NCI-H2196 (cell line): Measurements from ENCODE around the gene PPARA.
"Not testable (repeated sequence)": the region's sequence is repeated elsewhere in the genome, so short reads cannot be mapped to it uniquely, and the experiment has no call there.

ENCODE experiments used
- DNase-seq: peaks from one replicate; lab custom pipeline; 2025; ENCODE audit not compliant: unreplicated experiment; lab: John Stamatoyannopoulos, UW

Gene PPARA

GRCh38 chr22:46240506-46240905 is 90.2 kb downstream of the PPARA start:
- DNase-seq = no peak

- DNase-seq = no peak
These were observed 90.6 kb downstream of the PPARA start for GRCh38 chr22:46240907-46241306.

DNA sequence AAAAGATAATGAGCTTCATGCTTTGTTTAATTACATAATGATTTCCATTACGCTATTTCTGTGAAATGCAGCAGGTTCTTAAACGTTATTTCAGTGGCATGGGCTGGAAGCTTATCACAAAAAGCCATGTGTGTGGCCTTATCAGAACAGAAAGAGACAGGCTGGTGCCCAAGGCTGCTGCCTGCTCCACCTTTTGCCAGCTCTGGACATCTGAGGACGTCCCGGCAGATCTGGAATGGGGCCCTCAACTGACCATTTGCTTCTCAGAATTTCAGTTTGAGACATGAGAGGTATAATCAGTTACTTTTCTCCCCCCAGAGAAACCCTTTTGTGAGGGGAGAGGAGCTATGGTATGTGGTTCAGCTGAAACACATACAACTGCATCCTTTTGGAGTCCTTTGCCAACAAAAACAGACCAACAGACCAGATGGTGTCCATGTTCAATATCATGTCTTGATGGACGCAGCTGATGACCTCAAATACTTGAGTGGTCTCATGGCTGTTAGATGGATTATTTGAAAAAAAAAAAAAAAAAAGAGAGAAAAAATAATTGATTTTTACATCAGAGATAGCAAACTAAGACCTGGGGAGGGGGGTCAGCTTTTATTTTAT is 91.2 kb downstream of the PPARA start:
- no peak for DNase-seq

DNA sequence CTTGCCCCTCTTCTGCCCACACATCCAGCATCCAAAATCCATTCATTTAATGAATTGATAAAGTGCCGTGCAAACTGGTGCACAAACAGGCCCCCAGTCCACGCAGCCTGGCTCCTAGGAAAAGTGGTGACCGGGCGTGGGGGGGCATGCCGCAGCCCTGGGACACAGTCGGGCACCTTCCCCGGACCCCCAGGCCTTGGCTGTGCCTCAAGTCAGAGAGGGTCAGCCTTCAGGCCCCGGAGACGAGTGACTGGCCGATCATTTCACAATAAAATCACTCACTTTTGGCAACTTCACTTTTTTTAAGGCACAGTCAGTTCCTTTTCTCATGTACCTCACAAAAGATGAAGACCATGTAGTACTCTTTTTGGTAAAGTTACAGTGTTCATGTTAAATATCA is 91.8 kb downstream of the PPARA start:
- no peak for DNase-seq

DNA sequence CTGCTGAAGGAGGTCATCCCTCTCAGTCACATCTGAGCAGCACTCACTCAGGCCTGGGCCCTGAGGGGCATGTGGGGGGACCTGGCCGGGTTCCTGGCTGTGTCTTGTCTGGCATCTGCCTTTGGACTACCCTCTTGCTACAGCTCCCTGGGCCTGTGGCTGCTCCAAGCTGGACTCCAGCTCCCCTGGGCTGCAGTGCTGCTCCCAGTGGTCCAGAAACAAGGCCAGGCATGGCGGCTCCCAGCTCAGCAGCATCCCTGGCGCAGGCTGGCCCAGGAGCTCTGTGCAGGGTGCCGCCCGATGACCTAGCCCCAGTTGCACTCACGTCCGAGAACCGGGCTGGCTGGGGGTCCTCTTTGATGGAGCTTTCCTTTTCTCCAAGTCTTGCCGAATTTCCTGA is 94.4 kb downstream of the PPARA start:
- no peak for DNase-seq

DNA sequence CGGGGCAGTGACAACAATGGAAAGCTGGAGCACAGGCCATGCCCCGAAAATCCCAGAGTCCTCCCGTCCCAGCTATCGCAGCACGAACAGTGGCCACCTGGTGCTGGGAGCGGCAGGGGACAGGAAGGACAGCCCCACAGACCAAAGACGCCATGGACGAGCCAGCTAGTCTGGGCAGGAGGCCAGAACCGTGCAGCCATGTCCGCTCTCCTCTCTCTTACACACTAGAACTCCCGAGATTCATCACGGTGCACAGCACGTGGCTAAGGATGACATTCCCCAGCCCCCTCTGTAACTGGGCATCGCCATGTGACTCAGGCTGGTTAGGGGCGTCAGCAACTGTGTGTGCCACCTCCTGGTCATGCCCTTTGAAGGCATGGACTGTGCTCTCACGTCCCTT is 95.2 kb downstream of the PPARA start:
- DNase-seq = peak; percentile 63

DNA sequence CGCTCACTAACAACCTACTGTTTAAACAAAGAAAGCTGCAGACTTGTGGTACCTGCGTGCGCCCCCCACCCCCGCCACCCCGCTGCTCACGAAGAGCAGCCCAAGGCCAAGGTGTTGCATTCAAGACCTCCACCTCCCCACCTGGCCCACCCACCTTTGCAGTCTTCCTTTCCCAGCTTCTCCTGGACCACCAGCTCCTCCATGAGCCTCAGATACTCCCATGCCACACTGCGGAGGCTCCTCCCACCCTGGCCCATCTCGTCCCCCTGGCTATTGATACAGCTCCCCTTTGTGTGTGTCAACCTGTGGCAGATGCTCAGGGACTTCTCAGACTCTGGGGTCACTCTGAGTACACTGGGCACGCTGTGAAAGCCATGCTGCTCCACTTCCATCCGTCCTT is 95.9 kb downstream of the PPARA start:
- DNase-seq = no peak

DNA sequence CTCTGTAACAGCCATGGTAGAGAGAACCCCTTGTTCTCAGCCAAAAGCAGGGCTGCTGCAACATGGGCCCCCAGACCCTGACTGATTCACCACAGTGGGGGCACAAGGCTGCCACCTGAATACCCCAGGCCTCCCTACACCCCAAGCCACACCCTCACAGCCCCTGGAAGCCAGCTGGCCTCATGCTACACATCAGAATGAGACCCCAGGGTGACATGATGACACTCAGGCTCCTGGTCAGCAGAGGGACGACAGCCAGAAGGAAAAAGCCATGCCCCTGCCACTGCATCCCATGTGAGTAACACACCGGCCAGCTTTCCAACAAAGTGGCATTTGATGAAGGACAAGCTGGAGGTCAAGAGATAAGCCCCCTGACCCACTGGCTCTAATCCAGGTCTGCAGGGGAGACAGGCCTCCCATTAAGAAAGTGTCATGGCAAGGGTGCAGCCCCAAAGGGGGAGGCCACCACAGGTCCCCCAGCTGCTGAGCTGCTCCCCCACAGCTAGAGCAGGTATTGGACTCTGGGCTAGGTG is 97.2 kb downstream of the PPARA start:
- DNase-seq = no peak

- peak; percentile 89 for DNase-seq
These were observed 99.9 kb downstream of the PPARA start, which contains the start of gene CDPF1 for GRCh38 chr22:46250035-46250782. TSS of gene CDPF1 (minus strand) at chr22:46250293. CDS start at chr22:46248284, 2,009 bp downstream.

DNA sequence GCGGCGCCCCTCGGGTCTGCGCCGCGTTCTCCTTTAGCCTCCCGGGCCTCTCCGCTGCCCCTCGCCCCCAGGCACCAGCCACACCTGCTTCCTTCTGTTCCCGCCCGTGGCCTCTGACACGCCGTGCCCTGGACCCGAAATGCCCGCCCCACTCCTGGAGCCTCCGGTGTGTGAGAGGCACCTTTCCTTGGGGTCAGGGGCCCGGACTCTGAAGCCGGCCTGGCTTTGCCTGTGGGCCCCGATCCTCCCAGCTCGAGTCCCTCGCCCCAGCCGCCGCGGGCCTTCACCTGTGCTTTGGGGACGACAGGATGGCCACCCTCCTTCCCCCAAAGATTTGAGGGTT is 100.4 kb downstream of the PPARA start:
- no peak for DNase-seq

DNA sequence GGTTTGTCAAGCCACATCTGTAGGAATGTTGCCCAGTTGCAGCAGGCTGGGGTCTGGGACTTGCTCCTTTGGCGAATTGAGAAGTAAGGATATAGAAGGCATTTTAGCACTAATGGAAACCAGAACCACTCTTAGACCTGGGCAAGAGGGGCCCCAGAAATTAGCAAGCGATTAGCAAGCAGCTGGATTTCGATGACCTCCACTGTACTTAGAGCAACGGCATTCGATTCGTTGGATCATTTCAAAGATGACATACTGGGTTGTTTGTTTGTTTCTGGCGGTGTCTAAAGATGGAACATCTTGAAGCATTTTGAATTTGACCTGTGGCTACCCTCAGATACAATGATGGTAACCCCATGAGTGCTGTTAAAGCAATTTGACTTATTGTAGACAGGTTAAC is 100.9 kb downstream of the PPARA start:
- DNase-seq = no peak

DNA sequence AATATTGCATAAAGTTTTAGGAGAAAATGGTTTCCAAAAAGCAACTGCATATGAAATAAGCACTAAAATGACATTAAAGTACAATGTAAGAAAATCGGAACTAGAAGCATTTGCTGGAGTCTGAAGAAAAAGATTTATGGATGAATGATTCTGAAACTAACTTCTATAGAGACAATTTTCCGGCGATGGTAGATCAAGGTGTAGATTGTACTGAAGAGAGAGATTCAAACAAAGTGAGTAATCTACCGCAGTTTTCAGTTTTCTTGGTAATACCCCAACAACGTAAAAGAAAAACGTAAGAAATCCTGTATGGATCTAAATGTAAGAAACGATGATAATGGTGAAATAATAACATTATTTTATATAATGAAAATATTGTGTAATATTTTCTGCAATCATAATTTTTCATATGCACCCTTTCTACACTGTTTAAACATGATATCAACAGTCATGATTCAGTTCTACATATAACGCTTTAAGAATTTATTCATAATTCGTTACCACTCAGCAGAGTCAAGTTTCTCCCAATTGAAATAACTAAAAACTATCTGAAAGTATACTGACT is 101.6 kb downstream of the PPARA start:
- no peak for DNase-seq

- no peak for DNase-seq
These were observed 106.1 kb downstream of the PPARA start for GRCh38 chr22:46256358-46256958.

- no peak for DNase-seq
These were observed 109.0 kb downstream of the PPARA start for GRCh38 chr22:46259374-46259773.

- DNase-seq = no peak
These were observed 109.7 kb downstream of the PPARA start for GRCh38 chr22:46260038-46260437.

DNA sequence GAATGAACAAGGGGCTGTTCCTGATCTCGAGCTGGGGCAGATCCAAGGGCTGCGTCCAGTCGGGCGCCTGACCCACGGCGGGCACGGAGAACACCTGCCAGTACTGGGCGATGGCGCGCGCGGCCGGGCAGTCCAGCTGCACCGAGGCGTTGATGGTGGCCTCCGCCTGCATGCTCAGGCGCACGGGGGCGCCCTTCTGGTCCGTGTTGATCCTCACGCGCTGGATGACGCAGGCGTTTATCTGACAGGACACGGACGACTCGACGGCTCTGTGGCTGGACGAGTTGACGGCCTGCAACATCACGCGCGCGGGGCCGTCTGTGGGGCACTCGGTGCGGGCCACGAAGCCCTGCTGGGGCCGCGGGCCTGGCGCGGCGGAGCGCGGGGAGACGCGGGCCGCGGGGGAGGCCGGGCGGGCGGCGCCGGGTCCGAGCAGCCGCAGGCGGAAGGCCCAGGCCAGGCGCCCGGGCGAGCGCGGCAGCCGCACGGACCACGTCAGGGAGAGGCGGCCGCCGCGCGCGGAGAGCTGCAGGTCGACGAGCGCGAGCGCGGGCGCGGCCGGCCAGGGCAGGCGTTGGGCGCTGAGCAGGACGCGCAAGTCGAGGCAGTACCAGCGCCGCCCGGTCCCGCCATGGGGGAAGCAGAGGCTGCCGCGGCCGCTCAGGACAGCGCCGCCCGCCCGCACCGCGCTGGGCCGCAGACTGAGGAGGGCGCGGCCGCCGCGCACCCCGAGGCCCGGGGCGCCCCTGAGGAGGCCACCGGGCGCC is 112.3 kb downstream of the PPARA start:
- no peak for DNase-seq

DNA sequence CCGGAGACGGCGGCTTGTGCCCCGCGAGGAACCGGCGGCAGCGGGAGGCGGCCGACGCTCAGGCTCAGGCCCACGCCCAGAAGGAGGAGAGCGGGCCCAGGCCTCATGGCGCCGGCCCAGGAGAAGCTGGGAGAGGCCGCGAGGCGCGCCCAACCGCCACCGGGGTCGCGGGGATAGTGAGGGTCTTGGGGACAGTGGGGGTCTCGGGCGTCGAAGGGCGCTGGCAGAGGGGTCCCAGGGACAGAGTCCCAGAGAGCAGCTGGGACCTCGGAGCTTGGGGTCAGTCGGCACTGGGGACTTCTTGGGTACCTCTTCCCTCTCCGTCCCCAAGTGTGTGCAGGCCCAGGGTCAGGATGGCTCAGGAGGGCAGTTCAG is 112.9 kb downstream of the PPARA start, which contains the start of gene PKDREJ:
Gene PKDREJ, minus strand, starts transcription at position 128 of the 375 bp plus-strand sequence. Its CDS starts 21 bp downstream, at position 107.
- DNase-seq = no peak

DNA sequence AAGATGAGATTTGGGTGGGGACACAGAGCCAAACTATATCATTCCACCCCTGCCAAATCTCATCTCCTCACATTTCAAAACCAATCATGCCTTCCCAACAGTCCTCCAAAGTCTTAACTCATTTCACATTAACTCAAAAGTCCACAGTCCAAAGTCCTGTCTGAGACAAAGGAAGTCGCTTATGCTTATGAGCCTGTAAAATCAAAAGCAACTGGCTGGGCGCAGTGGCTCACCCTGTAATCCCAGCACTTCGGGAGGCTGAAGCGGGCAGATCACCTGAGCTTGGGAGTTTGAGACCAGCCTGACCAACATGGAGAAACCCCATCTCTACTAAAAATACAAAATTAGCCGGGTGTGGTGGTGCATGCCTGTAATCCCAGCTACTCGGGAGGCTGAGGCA is 114.2 kb downstream of the PPARA start:
- DNase-seq = not testable (repeated sequence)

- not testable (repeated sequence) for DNase-seq
These were observed 115.3 kb downstream of the PPARA start for GRCh38 chr22:46265627-46266026.

DNA sequence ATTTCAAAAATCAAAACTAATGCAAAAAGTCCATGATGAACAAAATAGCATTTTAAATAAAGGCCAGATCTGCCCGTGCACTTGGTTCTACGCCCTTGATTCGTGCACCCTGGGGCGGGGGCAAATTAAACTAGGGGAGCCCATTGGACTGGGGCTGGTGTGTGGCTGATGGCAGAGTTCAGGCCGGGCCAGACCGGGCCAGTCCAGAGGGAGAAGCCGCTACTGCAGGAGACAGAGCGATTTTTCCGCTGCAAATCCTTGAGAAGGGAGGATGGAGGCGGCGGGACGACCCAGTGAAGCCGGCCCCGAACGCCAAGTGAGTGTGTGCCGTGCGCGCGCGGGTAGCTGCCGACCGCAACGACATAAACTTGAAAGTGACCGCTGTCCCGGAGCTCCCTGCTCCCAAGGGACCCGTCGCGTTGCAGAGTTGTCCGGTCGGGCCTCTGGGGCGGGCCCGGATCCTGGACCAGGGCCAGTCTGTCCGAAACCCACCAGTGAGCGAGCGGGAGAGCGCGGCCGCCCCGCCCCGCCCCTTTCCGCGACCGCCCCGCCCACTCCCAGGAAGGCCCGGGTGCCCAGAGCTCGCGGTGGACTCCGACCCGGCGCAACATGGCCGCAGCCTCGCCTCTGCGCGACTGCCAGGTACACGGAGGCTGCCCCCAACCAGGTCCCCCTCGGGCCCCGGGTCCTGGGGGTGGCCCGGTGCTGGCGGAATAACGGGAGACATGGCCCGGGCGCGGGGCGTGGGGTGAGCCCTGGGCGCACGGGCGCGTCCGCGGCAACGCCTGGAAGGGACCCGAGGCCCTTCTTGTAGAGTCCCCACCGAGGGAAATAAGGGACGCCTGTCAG is 117.3 kb downstream of the PPARA start, which contains the start of gene TTC38:
Gene TTC38, plus strand, starts transcription at position 578 of the 849 bp plus-strand sequence. Its CDS starts 32 bp downstream, at position 610.
- DNase-seq = peak; percentile 77
